PC-3 (cell line): ENCODE data around the gene CHRNA4. TPM values are rescaled to one million over a fixed set of nuclear protein-coding genes. Genes with fewer than 3 reads are reported as not detected.

Source experiments
- ATAC-seq: fragments of 200-7000 bp; cut with Tn5 transposase; 2 replicates; pipeline ENCODE4 v1.9.1; 2020; ENCODE audit warnings: mild to moderate bottlenecking, moderate library complexity
- BruUV-seq: library from RNA; stranded (reverse); fragments of 400-500 nt; replicated peaks from 2 replicates; lab custom pipeline; 2021; lab: Mats Ljungman, UMichigan
- CTCF ChIA-PET: fragments of 300-600 bp; sonication (Branson Sonifier 250); formaldehyde crosslinking; loops from one replicate; lab custom pipeline; 2022; ENCODE audit warnings: antibody characterized with exemption; lab: Charles Lee
- POLR2A ChIA-PET: fragments of 300-600 bp; sonication (Branson Sonifier 250); formaldehyde crosslinking; loops from one replicate; lab custom pipeline; 2022; ENCODE audit warnings: antibody characterized with exemption; ENCODE audit not compliant: unreplicated experiment; lab: Charles Lee
- DNase-seq: peaks from one replicate; pipeline ENCODE4 v3.0.0-alpha.2; 2015
- H2AFZ ChIP-seq: fragments of 300-600 bp; sonication (generic); 2 replicates; pipeline ENCODE4 v1.6.0; 2016; ENCODE audit warnings: antibody characterized with exemption, low read length
- H3F3A ChIP-seq: fragments of 300-600 bp; sonication (generic); one replicate; pipeline ENCODE4 v1.6.0; 2017; ENCODE audit warnings: antibody characterized with exemption, low read length, control low read depth, mild to moderate bottlenecking; ENCODE audit not compliant: unreplicated experiment
- H3K27ac ChIP-seq: fragments of 300-600 bp; sonication (generic); 2 replicates; pipeline ENCODE4 v1.5.1; 2016; ENCODE audit warnings: mild to moderate bottlenecking, low read length
- H3K27me3 ChIP-seq: fragments of 300-600 bp; sonication (generic); 2 replicates; pipeline ENCODE4 v1.6.1; 2016; ENCODE audit warnings: low read length, mixed read lengths
- H3K36me3 ChIP-seq: fragments of 300-600 bp; sonication (generic); 2 replicates; pipeline ENCODE4 v1.6.1; 2016; ENCODE audit warnings: low read depth, mixed run types, low read length, mixed read lengths
- H3K4me1 ChIP-seq: fragments of 300-600 bp; sonication (generic); 2 replicates; pipeline ENCODE4 v1.5.1; 2016; ENCODE audit warnings: low read length; ENCODE audit not compliant: insufficient read depth
- H3K4me2 ChIP-seq: fragments of 300-600 bp; sonication (generic); 2 replicates; pipeline ENCODE4 v1.6.0; 2016; ENCODE audit warnings: low read length
- H3K4me3 ChIP-seq: fragments of 300-600 bp; sonication (generic); 2 replicates; pipeline ENCODE4 v1.5.1; 2016; ENCODE audit warnings: mild to moderate bottlenecking, low read length, mixed read lengths
- H3K79me2 ChIP-seq: fragments of 300-600 bp; sonication (generic); 2 replicates; pipeline ENCODE4 v1.6.1; 2017; ENCODE audit warnings: low read length, mixed read lengths
- H3K9ac ChIP-seq: fragments of 300-600 bp; sonication (generic); 2 replicates; pipeline ENCODE4 v1.6.0; 2016; ENCODE audit warnings: mild to moderate bottlenecking, low read length
- H3K9me2 ChIP-seq: fragments of 300-600 bp; sonication (generic); replicated peaks from 2 replicates; pipeline ENCODE4 v1.6.1; 2016; ENCODE audit warnings: mixed run types, low read length, mixed read lengths
- H3K9me3 ChIP-seq: fragments of 300-600 bp; sonication (generic); 2 replicates; pipeline ENCODE4 v1.6.1; 2016; ENCODE audit warnings: low read length, mixed read lengths
- H4K20me1 ChIP-seq: fragments of 300-600 bp; sonication (generic); 2 replicates; pipeline ENCODE4 v1.6.1; 2016; ENCODE audit warnings: low read length, mixed read lengths
- EZH2 ChIP-seq: fragments of 300-600 bp; sonication (generic); IDR thresholded peaks from one replicate; pipeline ENCODE4 v1.6.1; 2017; ENCODE audit warnings: antibody characterized with exemption, mild to moderate bottlenecking, low read length; ENCODE audit not compliant: unreplicated experiment
- EZH2phosphoT487 ChIP-seq: fragments of 300-600 bp; sonication (generic); IDR thresholded peaks from 2 replicates; pipeline ENCODE4 v1.6.1; 2018; ENCODE audit warnings: mild to moderate bottlenecking, antibody characterized with exemption, low read length, borderline replicate concordance
- intact Hi-C: fragments of 100-400 bp; cut with micrococcal nuclease; formaldehyde crosslinking; loops from 2 replicates; pipeline ENCODE4 v1.9.0; 2023
- total RNA-seq: library from RNA; depleted of rRNA; stranded (reverse); fragments of >200 nt; gene quantifications from 2 replicates; pipeline ENCODE4 v1.2.3, GENCODE V29; 2014
- TF ChIP-seq, protein P1 (sequence below): fragments of 300-600 bp; sonication (generic); conservative IDR thresholded peaks from 2 replicates; pipeline ENCODE4 v1.5.1; 2017; ENCODE audit warnings: antibody characterized with exemption, low read depth, mild to moderate bottlenecking, low read length

Gene CHRNA4
- total RNA-seq, 1 experiment from 2014 or later, result not detected

DNA sequence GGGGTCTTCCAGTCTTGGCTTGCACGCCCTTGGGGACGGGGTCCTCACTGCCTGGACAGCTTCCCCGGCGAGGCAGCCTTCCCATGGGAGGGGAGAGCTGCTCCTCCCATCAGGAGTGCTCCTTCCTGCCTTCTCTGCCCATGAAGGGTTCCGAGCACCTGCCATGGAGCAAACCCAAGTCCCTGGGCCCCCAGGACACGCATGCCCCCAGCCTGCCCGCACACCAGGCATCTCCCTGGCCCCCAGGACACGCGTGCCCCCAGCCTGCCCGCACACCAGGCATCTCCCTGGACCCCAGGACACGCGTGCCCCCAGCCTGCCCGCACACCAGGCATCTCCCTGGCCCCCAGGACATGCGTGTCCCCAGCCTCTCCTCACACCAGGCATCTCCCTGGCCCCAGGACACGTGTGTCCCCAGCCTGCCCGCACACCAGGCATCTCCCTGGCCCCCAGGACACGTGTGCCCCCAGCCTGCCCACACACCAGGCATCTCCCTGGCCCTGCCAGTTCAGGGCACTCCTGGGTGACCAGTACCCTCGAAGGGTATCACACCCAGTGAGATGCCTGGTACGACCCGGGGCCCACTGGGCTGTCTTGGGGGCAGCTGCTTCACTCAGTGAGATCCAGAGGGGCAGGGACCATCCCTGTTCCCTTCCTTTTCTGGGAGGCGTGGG is 46.4 kb downstream of the CHRNA4 start:
- Histone ChIP-seq H3K9ac (no peak overlapping the region), H3K4me2 (no peak overlapping the region), H2AFZ (no peak overlapping the region), H4K20me1 (no peaks in the 10 kb centered on the region), H3K4me3 (no peak overlapping the region), H3K9me3 (no peaks in the 10 kb centered on the region), H3K27me3 (no peaks in the 10 kb centered on the region), H3K27ac (no peak overlapping the region), H3K79me2 (no peaks in the 10 kb centered on the region), H3K4me1 (no peaks in the 10 kb centered on the region), H3K36me3 (no peaks in the 10 kb centered on the region), H3K9me2 (no peaks in the 10 kb centered on the region), H3F3A (no peaks in the 10 kb centered on the region)
- BruUV-seq, result no TSS peak
- intact Hi-C loops, result no loop called here
- TF ChIP-seq, protein P1, sequence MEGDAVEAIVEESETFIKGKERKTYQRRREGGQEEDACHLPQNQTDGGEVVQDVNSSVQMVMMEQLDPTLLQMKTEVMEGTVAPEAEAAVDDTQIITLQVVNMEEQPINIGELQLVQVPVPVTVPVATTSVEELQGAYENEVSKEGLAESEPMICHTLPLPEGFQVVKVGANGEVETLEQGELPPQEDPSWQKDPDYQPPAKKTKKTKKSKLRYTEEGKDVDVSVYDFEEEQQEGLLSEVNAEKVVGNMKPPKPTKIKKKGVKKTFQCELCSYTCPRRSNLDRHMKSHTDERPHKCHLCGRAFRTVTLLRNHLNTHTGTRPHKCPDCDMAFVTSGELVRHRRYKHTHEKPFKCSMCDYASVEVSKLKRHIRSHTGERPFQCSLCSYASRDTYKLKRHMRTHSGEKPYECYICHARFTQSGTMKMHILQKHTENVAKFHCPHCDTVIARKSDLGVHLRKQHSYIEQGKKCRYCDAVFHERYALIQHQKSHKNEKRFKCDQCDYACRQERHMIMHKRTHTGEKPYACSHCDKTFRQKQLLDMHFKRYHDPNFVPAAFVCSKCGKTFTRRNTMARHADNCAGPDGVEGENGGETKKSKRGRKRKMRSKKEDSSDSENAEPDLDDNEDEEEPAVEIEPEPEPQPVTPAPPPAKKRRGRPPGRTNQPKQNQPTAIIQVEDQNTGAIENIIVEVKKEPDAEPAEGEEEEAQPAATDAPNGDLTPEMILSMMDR, result no peak
- TF ChIP-seq EZH2phosphoT487 (no peak), EZH2 (no peak)
- DNase-seq (no peak), ATAC-seq (no peak)
- POLR2A ChIA-PET, result no interaction called here
- CTCF ChIA-PET, result no interaction called here

DNA sequence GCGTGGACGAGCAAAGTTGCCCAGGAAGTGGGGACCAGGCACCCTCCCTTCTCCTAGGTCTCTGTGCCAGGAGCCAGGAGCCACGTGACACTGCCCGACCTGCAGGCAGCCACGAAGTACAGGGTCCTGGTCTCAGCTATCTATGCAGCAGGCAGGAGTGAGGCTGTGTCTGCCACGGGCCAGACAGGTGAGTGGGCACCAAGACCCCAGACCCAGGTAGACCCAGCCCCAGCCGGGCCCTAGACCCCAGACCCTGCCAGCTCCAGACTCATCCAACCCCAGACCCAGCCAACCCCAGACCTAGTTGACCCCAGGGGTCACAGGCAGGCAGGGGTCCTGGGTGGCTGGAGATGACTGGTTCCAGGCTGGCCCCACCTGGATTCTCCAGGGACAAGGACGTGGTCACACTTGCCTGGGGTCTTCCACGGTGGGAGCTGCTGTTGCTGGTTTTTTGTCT is 47.1 kb downstream of the CHRNA4 start:
- no peaks in the 10 kb centered on the region for H3F3A ChIP-seq
- no peaks in the 10 kb centered on the region for H3K9me2 ChIP-seq
- no peak overlapping the region for H3K4me3 ChIP-seq
- no peak overlapping the region for H3K27ac ChIP-seq
- ChIA-PET CTCF (no interaction called here), POLR2A (no interaction called here)
- H3K79me2 ChIP-seq, result no peaks in the 10 kb centered on the region
- no peaks in the 10 kb centered on the region for H3K36me3 ChIP-seq
- TF ChIP-seq EZH2 (no peak), EZH2phosphoT487 (no peak)
- TF ChIP-seq, protein P1, result no peak
- no peak overlapping the region for H3K9ac ChIP-seq
- no peak for DNase-seq
- H3K27me3 ChIP-seq, result no peaks in the 10 kb centered on the region
- intact Hi-C loops, result no loop called here
- H2AFZ ChIP-seq, result no peak overlapping the region
- ATAC-seq, result no peak
- no peak overlapping the region for H3K4me2 ChIP-seq
- no peaks in the 10 kb centered on the region for H4K20me1 ChIP-seq
- no TSS peak for BruUV-seq
- no peaks in the 10 kb centered on the region for H3K4me1 ChIP-seq
- no peaks in the 10 kb centered on the region for H3K9me3 ChIP-seq

DNA sequence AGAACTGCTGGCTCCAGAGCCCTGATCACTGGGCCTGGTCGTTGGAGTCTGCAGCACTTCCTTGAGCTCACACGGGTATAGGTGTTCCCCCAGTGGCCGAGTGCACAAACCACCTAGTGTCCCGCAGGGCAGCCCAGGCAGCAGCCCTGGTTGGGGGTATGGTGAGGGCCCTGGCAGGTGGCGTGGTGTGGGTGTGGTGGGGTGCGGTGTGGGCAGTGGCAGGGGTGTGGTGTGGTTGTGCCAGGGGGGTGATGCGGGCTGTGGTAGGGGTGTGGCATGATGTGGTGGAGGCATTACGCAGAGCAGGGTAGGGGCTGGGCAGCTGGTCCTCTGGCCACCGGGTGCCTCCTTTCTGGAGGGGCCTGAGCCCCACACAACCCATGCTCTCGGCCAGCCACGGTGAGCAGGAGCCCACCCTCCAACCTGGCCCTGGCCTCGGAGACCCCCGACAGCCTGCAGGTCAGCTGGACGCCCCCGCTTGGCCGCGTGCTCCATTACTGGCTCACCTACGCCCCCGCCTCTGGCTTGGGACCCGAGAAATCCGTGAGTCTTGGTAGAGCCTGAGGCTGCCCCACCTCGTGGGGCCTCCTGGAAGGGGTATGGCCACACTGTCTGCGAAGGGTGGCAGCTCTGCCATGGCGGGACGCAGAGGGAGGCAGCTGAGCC is 47.7 kb downstream of the CHRNA4 start:
- Histone ChIP-seq H3K79me2 (no peaks in the 10 kb centered on the region), H3K27me3 (peaks cover 4% of the 10 kb centered on the region; the same call in 1 of the 2 replicates), H3K4me1 (no peaks in the 10 kb centered on the region), H3K9me2 (no peaks in the 10 kb centered on the region), H3K36me3 (no peaks in the 10 kb centered on the region), H3F3A (no peaks in the 10 kb centered on the region), H3K4me3 (no peak overlapping the region), H3K27ac (no peak overlapping the region), H3K9me3 (no peaks in the 10 kb centered on the region), H2AFZ (no peak overlapping the region), H3K9ac (no peak overlapping the region), H3K4me2 (no peak overlapping the region), H4K20me1 (no peaks in the 10 kb centered on the region)
- no peak for DNase-seq
- intact Hi-C loops, result no loop called here
- BruUV-seq, result no TSS peak
- no peak for ATAC-seq
- TF ChIP-seq EZH2 (no peak), EZH2phosphoT487 (no peak)
- TF ChIP-seq, protein P1, result no peak
- POLR2A ChIA-PET, result no interaction called here
- CTCF ChIA-PET, result no interaction called here
